ENCODE measurements around the gene LRRC8B.

- TF ChIP-seq POLR2AphosphoS5 (IDR thresholded peaks at IDR 0.05), result no peak
- no peak for TF ChIP-seq CTCF (IDR thresholded peaks at IDR 0.05)
- TF ChIP-seq POLR2A (IDR thresholded peaks at IDR 0.05; ENCODE audit: low read depth), result no peak
Observed at GRCh38 chr1:89584211-89584610, 59.6 kb downstream of the LRRC8B start.
